ENCODE data around the gene THBS4.

Gene THBS4

DNA sequence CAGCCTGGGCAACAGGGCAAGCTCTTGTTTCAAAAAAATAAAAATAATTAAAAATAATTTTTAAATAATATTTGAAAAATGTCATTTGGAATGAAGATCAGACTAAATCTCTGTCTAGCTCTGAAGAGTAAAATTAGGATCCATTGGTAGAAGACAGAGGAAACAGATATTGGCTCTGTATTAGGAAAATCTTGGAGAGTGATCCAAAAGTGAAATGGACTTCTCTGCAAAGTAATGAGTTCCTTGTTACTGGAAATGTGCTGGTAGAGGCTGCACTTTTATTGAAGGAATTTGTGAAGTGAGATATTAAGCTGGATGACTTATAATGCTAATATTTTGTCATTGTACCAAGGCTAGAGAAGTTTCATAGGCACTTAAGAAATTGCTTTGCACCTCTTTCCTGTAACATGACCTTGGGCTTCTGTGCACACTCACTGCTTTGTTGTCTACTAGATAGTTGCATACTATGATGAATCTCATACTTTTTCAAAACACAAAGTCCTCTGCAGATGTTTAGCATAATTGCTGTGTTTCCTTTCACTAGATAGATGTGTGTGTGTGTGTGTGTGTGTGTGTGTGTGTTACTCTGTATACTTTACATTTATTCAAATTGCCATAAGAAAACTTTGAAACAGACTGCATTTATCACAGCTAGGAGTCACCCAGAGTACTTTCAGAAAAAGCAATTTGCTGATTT is 13.1 kb downstream of the THBS4 start:
- peak; percentile 74 for DNase-seq

DNA sequence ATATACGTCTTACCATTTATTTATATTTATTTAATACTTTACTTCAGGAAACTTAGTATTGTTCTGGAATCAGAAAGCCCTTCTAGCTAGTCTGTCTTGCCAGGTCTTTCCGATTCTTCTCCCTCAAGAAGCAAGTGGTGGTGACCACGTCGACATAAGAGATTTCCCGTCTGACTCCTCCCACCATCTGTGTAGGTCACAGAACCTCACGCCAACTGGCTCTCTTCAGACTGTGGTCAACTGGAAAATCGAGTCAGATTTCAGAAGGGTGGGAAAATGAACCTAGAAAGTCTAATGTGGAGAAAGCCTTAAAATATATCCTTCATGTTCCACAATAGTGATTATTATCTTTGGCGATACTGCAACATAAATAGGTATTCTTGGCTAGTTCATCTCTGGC is 17.3 kb downstream of the THBS4 start:
- no peak for DNase-seq

DNA sequence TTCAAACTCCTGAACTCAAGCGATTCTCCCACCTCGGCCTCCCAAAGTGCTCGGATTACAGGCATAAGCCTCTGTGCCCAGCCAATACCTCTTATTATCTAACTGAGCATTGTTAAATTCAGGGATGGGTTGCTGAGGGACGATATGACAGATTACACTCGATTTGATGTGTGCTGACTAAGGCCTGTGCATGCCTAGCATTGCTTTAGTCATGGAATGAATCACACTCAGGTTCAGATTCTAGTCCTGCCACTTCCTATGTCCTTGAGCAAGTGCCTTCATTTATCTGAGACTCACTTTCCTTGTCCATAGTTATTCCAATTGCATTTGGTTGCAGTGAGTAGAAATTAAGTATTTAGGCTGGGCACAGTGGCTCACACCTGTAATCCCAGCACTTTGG is 19.5 kb downstream of the THBS4 start:
- DNase-seq = no peak

DNA sequence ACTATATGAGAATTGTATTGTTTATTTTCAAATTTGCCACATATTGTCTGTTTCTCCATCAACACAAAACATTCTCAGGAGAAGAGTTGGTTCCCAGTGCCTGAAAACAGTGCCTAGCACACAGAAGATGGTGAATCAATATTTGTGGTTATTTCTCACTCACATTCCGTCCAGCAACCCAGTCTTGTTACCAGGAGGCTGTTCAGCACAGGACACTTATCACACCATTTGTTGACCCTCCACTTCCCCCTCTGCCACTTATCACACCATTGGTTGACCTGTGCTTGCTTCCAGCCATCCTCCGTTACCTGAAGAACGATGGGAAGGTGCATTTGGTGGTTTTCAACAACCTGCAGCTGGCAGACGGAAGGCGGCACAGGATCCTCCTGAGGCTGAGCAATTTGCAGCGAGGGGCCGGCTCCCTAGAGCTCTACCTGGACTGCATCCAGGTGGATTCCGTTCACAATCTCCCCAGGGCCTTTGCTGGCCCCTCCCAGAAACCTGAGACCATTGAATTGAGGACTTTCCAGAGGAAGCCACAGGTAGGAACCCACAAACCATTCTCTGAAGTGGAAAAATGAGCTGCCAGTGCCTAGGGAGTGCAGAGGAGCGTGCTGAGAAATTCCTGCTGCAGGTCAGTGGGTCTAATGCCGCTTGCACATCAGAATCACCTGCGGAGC is 20.5 kb downstream of the THBS4 start:
- no peak for DNase-seq

DNA sequence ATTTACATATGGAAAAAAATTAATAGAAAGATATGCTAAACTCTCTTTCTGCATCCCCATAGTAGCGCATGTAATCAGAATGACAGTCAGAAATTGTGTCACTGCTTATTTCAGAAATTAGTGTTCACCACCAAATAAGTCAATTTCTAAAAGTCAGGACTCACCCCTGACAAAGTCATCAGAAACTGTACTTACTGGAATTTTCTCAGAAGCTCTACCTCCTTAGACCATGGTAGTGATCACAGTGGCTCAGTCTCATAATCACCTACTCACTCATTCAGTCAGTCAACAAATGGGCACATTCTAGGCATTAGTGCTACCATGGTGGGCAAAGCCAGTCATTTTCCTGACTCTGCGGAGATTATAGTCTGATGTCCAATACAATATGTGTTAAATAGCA is 22.0 kb downstream of the THBS4 start:
- no peak for DNase-seq

DNA sequence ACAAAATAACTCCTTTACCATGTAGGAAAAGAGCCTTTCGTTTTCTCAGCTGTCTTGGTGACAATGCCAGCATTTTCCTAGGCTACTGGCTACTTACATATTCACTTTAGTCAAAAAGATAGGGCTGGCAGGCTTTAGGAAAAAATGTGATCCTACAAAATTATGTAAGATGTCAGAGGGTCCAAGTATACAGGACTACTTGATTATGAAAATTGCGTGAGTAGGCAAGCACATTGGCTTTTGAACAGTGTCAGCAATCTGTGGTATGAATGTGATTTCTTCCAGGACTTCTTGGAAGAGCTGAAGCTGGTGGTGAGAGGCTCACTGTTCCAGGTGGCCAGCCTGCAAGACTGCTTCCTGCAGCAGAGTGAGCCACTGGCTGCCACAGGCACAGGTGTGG is 22.8 kb downstream of the THBS4 start:
- no peak for DNase-seq

DNA sequence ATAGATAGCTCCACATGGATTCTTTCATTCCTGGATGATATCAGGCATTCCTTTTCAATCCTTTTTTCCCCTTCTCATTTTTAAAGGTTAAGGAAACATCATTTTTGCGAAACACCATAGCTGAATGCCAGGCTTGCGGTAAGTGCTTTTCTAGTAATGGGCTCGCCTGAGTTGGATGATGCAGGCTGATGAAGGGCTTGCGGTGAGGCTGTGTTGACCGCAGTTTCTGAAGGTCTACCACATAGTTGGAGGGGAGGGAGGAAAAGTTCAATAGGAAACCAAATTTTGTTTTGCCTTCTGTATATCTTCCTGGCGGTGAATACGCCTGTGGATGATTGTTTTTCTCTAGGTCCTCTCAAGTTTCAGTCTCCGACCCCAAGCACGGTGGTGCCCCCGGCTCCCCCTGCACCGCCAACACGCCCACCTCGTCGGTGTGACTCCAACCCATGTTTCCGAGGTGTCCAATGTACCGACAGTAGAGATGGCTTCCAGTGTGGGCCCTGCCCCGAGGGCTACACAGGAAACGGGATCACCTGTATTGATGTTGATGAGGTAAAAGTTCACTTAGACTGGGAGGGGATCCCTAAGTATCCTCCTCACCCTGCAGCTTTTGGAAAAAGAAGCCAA is 24.3 kb downstream of the THBS4 start:
- no peak for DNase-seq

DNA sequence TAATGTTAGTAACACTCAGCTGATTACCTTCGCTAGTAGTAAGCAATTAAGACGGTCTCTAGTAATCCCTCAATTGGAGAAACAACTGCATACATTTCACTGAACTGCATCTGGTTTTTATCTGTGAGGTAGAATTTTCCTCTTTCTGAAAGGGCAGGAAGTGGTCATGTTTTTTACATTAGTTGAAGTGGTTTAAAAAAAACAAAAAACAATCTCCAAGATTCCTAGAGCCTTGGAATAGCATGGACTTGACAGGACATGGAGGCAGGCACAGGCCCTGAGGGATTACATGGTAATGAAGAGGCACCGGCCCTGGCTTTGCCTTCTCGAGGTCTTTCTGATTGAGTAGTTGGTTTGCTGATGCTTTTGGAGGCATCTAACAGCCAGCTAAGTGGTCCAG is 25.8 kb downstream of the THBS4 start:
- no peak for DNase-seq

DNA sequence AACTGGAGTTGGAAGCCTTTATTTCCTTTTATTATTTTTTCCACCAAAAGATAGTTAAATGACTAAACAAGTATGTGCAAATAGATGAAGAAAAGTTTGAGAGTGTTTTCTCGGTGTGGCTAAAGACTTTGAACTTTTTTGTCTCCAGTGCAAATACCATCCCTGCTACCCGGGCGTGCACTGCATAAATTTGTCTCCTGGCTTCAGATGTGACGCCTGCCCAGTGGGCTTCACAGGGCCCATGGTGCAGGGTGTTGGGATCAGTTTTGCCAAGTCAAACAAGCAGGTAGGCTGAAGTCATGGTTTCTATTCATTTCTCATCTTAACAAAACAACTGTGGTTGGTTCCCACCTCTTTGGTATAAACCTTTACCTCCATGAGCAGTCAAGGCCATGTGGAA is 26.4 kb downstream of the THBS4 start:
- DNase-seq = no peak

DNA sequence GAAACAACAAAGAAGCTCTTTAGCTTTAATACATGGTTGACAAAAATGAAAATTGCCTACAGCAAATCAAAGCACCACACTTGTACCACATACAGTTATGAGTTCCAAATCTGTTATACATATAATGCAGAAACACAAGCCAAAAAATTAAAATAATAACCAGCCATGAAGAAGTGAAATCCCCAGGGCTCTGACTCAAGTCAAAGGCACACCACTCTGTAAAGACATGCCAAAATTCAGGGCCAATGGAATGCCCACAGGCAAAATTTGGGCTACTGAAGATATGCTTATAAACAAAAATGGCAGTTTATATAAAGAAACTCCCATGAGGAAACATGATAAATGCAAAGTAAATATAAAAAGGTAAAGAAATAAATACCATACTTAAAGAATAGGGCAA is 29.0 kb downstream of the THBS4 start:
- no peak for DNase-seq

DNA sequence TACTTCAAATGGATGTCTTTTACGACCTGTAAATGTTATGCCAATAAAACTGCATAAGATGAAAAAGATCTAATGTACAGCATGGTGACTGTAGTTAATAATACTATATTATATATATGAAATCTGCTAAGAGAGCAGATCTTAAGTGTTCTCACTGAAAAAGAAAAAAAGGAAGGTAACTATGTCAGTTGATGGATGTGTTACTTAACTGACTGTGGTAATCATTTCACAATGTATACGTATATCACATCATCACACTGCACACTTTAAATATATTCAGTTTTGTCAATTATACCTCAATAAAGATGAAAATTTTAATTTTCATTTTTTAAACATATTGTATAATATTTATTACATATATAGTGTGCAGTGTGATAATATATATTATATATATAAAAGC is 31.9 kb downstream of the THBS4 start:
- no peak for DNase-seq

DNA sequence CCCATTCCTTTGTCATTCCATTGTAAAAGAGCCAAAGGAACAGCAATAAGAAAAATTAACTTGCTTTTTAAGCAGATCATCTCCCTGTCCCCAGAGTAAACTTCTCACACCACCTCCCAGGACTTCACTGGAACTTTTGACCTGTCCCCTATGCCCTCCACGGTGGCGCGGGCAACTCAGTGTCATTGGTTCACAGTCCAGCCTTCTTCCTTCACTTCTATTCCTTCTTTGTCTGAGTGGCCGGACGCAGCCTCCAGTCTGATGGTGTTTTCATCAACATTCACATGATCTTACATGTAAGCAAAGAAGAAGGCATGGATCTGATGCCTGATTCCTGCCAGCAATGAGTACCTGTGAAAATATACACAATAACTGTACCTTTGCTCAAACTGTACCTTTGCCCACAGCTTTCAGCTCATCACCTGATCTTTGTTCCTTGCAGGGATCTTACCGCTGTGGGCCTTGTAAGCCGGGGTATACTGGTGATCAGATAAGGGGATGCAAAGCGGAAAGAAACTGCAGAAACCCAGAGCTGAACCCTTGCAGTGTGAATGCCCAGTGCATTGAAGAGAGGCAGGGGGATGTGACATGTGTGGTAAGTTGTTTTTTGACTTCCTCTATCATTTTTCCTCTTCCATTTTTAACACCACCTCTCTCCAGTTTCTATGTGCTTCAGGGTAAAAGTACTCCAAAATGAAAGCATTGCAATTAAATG is 32.5 kb downstream of the THBS4 start:
- DNase-seq = no peak

DNA sequence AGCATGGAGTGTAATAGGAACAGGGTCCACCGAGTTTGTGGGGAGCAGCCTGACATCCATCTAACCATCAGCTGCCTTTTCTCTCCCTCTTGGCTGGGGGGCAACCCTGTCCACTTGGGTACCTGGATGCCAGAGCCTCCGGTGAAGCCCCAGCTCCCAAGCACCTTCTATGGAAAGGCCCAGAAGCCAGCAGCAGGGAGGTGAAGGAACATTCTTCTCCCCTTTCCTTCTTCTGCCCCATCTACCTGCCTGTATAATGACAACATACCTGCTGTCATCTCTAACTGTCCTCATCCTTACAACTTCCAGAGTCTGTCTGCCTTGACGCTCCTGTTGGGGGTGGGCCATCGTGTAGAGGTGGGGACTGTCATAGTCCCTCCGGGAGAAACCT is 33.1 kb downstream of the THBS4 start:
- no peak for DNase-seq

DNA sequence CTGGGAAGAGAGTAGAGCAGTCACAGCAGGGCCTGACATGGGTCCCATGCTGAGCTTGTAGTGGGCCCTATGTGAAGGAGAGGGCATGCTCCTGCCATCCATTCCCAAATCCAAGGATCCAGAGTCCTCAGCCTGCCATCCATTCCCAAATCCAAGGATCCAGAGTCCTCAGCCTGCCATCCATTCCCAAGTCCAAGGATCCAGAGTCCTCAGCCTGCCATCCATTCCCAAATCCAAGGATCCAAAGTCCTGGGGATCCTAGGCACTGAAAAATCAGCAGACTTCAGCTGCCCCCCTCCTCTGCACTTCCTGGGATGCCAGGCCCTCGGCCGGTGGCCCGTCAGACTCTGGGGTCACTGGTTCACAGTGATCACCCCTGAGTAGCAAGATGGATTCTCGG is 33.6 kb downstream of the THBS4 start:
- no peak for DNase-seq

DNA sequence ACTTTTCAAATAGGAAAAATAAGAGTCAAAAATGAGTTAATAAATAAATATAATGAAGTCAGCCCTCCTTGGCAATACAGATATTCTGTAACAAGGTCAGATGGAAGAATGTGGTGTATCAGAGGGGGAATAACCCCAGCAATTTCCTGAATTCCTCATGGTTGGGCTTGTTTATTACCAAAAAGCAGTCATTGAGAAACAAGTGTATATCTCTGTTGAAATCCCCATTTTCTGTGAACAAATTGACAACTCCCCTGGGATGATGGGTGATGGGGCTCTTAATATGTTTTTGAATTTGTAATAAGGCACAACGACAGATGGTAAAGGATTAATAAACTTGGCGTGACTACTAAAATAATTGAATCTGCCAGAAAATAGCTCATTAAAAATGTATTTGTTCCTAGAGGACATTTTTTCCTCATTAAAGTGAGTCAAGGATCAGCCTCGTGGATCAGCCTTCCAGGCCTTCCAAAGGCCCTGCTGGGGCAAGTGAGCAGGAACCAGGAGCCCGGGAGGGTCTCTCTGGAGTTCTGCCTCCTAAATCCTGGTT is 34.2 kb downstream of the THBS4 start:
- no peak for DNase-seq

DNA sequence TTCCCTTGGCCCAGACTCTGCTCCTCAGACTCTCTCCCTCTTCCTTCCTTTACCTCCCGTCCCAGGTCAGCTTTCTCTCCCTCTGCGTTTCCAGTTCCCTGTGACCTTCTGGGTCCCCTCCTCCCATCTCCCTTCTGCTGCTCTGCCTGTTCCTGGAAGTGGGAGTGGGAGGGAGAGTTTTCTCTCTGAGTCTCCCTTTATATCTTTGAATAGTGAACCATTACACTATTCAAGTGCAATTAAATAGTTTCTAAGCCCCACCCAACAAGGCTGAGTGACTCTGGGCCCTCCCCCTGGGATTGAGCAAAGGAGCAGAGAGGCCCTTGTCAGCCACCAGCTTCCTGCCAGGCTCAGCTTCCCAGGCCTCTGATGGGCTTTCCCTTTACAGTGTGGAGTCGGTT is 34.8 kb downstream of the THBS4 start:
- no peak for DNase-seq

DNA sequence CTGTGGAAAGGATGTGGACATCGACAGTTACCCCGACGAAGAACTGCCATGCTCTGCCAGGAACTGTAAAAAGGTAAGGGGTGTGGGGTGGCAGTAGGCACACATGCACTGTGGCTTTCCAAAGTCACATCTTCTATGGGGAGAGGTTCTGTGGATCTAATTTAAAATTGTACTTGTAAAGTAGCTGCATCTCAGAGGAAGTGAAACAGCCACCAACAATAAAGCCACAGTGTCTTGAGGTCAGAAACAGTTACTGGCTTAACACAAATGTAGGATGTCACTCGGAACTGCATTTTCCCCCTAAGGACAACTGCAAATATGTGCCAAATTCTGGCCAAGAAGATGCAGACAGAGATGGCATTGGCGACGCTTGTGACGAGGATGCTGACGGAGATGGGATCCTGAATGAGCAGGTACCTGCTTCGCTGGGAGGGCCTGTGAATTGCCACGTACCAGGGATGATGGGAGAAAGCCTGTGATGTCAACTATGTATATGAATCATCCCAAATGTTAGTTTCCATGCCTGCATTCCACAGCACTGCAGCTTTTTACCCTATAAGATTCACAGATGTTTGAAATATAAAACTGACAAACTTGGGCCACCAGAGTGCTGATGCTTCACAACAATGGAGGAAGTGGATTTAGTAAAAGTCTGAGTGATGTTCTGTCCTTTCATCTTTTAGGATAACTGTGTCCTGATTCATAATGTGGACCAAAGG is 35.3 kb downstream of the THBS4 start:
- no peak for DNase-seq

DNA sequence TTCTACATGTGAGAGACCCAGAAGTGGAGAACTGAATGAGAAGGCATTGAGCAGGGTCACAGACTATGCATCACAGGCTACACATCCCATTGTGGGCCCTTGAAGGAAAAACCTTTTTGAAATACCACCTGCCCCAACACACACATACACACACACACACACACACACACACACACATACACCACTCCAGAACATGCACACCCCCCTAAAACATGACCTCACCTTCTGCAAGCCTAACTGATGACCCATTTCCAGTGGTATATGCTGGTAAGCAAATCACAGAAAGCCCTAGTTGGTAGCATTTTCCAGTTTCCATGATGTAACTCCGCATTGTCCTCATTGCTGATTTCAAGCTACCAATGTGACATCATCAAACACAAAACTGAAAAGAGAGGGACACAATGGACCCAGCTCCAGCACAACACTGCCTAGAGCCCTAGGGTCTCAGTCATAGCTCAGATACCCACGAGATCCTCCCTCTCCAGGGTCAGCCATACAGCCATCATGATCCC is 36.4 kb downstream of the THBS4 start:
- no peak for DNase-seq

DNA sequence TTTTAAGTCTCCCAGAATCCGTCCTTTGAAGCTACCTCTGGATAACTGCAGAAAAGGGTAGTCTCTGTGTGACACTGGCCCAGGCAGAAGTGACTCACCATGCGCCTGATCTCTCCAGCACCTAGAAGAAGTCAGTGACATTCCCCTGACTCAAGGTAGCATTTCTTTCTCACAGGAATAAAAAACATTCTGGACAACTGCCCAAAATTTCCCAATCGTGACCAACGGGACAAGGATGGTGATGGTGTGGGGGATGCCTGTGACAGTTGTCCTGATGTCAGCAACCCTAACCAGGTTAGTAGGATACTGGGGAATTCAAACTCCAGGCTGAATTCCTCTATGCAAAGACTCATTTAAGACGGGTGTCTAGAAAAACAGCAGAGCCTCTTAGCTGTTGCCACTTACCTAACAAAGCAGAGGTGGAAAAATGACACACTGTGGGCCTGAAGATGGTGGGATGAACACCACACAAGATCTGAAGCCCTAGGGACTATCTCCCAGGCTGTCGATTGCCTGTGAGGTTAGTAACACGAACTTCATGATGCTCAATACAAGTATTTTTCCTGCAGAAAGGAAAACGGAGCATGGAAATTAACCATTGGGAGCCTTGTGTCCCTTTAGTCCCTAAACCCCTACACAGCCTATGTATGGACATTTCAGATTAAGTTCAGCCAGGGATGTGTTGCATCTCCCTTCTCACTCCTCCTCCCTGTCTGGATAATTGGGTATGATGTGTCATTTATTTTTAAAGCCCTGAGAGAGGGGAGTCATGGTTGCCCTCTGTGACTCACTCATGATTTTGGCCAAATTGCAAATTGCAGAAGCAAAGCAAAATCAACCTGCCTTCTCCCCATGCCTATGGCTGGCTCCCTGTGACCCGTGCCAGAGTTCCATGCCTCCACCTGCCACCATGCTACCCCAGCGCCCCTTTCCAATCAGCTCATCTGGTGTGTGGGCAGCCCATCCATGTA is 37.2 kb downstream of the THBS4 start:
- no peak for DNase-seq

DNA sequence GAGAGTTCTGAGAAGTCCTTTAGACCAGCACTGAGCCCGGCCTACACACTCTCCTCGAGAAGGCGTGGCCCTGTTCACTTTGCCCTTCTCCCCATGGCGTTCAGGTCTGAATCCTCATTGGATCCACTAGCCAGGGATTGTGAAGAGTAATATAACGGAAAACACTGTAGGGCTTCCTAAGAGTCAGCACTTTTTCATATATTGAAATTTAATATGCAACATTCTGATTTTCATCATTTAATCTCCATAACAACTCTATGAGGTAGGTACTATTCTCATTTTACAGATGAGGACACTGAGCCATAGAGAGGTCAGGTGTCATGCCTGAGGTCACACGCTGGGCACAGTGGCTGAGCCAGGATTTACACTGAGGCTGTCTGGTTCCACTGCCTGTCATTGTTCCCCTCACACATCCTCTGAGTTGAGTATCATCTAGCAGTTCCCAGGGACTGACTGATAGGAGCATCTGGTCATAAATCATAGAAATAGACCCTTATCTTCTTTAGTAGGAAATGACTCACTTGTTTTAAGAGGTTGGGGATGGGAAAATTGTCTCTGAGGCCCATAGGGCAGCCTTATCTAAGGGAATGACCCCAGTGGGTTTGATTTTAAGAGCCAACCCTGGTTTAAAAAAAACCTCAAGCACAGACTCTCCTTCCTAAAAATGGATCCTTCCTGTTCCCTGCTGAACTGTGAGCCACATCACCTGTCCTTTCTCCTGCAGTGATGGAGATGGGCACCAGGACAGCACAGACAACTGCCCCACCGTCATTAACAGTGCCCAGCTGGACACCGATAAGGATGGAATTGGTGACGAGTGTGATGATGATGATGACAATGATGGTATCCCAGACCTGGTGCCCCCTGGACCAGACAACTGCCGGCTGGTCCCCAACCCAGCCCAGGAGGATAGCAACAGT is 41.2 kb downstream of the THBS4 start:
- no peak for DNase-seq
